GM19351 (cell line): ENCODE data around the gene SDR39U1.
"Not testable (repeated sequence)": the region's sequence is repeated elsewhere in the genome, so short reads cannot be mapped to it uniquely, and the experiment has no call there.

ENCODE experiments used
- ATAC-seq: cut with Tn5 transposase; IDR thresholded peaks from one replicate; pipeline ENCODE4 v1.9.1; 2021; ENCODE audit warnings: mild to moderate bottlenecking, moderate library complexity; ENCODE audit not compliant: unreplicated experiment

Gene SDR39U1

DNA sequence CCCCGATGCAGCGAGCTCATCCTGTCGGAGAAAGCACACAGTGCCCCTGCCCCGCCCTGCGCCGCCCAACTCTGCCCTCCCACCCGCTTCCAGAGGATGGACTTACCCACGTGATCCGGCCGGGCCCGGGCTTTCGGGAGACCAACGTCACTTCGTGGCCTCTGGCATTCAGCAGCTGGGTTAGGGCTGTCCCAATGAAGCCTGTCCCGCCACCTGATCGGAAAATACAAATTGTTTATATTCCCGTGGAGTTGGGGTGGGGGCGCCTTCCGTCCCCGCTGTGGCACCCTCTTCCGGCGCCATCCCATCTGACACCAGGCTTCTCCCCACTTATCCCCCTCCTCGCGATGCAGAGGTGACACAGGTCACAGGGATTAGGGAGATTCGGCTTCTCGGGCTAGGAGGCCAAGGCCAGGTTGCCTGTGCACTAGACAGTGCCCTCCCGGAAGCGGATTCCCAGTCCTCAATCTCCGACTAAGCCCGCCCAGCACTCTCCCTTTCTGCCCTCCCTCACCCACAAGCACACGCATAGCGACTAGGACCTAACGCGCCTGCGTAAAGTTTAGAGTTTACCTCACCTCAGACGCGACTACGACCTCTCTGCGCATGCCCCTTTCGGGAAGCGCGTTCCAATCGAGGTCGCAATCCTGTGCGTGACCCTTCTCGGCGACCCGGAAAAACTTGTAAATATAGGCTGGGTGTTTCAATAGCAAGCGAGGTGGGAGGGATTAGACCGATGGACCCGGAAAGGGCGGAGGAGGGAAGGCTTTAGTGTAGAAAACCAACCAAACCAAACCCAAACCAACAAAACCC lies at the start of gene SDR39U1:
TSS of gene SDR39U1 (minus strand) at position 537 of the 813 bp plus-strand sequence. CDS start at position 530, 7 bp downstream.
- ATAC-seq: peak; percentile 90

GRCh38 chr14:24491586-24492408 lies 49.2 kb upstream of the SDR39U1 start:
- not testable (repeated sequence) for ATAC-seq

DNA sequence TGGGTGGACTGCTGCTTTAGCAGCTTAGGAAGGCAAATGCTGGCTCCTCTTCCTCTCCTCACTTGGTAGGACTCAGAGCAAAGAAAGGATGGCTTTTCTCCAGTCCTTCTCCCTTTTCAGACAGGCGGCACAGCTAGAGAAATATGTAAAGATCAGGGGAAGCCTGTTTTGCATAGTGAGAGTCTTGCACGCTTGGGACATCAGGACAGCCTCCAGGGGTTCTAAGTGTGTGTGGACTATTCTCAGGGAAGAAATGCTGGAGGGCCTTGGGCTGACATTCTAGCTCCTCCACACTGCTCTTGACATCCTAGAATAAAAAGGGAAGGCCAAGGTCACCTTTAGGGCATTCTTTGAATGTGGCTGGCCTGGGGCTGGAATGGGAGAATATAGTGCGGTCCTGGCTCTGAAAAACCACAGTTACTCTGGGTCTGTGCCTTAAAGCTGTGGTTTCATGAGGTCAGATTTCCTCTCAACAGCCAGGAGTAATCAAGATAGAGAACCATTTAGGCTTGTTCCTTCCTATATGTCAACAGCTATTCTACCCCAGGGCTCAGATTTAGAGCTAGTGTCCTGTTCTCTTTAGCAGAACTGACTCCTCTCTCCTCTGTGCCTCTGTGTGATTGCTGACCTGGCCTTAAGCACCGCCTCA lies 41.2 kb upstream of the SDR39U1 start:
- peak; percentile 48 for ATAC-seq

GRCh38 chr14:24482699-24483303 lies 40.2 kb upstream of the SDR39U1 start:
- ATAC-seq: not testable (repeated sequence)

DNA sequence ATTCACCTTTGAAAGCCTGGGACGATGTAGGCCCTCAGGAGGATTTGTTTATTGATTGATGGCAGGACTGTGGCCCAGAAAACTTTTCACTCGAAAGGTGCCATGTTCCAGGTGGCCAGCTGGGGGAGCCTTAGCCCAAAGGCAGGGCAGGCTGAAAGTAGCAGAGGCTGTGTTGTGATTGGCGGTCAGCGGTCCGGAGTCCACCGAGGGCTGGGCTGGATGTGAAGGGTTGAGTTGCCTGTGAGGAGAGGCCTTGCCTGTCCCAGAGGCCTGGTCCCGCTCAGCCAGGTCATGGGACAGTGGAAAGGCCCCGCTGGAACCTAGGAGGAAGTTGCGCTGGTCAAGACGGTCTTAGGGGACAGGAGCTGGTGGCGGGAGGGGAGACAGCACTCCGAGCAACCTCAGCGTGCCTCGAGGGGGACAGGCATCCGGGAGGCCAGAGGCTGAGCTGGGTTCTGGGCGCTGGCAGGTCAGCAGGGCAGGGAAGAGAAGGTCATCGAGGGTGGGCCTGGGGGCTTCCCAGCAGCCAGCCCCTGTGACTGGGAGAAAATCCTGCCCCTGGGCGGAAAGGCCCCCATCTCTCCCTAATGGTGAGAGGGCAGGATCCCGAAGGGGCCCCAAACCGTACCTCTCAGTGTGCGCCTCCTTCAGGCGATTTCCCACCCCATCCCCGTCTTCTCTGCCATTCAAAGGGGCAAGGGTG lies 39.2 kb upstream of the SDR39U1 start:
- peak; percentile 83 for ATAC-seq

- ATAC-seq: not testable (repeated sequence)
Observed at GRCh38 chr14:24479999-24480398, 37.4 kb upstream of the SDR39U1 start.

- ATAC-seq: no peak
Observed at GRCh38 chr14:24475261-24475660, 32.7 kb upstream of the SDR39U1 start.

DNA sequence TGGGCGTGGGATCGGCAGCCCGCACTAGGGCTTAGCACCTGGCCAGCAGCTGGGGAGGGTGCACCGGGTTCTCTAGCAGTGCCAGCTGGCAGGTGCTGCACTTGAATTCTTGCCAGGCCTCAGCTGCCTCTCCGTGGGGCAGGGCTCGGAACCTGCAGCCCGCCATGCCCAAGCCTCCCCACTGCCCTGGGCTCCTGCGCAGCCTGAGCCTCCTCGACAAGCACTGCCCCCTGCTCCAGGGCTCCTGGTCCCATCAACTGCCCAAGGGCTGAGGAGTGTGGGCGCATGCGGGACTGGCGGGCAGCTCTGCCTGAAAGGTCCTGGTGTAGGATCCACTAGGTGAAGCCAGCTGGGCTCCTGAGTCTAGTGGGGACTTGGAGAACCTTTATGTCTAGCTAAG lies 30.6 kb upstream of the SDR39U1 start:
- no peak for ATAC-seq

DNA sequence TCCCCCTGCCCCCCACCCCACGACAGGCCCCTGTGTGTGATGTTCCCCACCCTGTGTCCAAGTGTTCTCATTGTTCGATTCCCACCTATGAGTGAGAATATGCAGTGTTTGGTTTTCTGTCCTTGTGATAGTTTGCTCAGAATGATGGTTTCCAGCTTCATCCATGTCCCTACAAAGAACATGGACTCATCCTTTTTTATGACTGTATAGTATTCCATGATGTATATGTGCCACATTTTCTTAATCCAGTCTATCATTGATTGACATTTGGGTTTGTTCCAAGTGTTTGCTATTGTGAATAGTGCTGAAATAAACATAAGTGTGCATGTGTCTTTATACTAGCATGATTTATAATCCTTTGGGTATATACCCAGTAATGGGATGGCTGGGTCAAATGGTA lies 27.9 kb upstream of the SDR39U1 start:
- not testable (repeated sequence) for ATAC-seq

DNA sequence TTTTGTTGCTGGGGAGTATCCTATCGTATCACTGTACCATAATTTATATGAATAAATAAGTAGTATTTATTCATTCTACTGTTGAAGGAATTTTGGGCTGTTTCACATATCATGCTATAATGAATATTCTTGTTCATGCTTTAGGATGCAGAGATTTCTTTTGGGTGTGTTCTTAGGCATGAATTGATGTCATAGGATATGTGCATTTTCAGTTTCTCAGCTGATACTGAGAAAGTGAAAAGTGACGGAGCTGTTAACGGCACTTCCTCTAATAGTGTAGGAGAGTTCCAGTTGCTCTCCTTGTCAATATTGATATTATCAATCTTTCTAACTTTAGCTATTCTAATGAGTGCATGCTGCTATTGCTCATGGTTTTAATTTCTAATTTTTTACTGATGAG lies 23.2 kb upstream of the SDR39U1 start:
- ATAC-seq: no peak

DNA sequence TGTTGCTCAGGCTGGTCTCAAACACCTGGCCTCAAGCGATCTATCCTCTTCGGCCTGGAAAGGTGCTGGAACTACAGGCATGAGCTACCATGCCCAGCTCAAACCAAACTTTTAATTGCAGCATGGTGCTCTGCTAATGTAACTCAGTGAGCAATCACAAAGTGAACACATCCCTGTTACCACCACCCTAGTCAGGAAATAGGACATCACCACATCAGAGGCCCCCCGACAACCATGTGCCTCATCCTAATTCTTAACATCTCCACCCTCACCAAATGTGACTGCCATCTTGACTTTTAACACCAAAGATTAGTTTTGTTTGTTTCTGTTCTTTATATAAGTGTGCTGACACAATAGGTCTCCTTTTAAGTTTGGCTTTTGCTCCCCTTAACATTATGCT lies 22.8 kb upstream of the SDR39U1 start:
- ATAC-seq: no peak

- ATAC-seq: peak; percentile 13
Observed at GRCh38 chr14:24463884-24464785, 21.6 kb upstream of the SDR39U1 start.

DNA sequence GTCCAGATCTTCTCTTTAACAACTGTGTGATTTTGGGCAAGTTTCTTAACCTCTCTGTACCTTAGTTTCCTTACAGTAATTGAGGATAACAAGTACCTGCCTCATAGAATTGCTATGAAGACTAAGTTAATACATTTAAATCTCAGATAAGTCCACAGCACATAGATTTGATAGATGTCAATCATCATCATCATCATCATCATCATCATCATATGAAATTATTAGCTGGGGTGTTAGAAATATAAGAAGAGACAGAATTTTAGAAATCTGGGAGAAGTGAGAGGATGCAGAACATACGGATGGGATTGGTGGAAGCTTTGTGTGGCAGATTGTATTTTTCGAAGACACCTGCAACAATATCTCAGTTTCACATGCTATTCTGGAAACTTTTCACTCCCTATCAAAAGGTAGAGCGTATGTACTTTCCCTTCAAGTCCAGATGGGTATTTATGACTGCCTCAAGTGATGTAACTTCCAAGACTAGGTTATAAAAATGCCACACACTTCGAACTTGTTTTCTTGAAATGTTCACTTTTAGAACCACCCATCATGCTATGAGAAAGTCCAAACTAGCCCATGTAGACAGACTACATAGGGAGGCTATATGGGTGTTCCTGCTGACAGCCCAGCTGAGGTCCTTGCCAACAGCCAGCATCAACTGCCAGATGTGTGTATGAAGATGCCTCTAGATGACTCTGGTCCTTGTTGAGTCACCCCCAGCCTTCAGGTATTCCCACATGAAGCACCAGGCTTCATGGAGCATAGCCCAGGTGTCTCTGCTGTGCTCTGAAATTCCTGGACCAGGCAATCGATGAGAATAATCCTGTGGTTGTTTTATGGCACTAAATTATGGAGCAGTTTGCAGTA lies 20.7 kb upstream of the SDR39U1 start:
- peak; percentile 49 for ATAC-seq

GRCh38 chr14:24461336-24461735 lies 18.8 kb upstream of the SDR39U1 start:
- no peak for ATAC-seq

GRCh38 chr14:24459331-24459730 lies 16.8 kb upstream of the SDR39U1 start:
- no peak for ATAC-seq

- ATAC-seq: no peak
Observed at GRCh38 chr14:24458736-24459135, 16.2 kb upstream of the SDR39U1 start.

DNA sequence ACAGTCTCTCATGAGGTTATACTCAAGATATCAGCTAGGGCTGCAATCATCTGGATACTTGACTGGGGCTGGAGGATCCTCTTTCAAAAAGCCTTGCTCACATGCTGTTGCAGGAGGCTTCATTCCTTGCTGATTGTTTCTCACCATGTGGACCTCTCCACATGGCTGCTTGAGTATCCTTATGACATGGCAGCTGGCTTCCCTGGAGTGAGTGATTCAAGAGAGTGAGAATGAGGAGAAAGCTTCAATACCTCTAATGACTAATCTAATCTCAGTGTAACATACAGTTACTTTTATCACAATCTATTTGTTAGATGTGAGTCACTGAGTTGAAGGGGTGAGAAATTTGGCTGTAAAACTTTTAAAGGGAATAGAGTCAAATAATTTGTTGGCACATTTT lies 14.4 kb upstream of the SDR39U1 start:
- no peak for ATAC-seq

DNA sequence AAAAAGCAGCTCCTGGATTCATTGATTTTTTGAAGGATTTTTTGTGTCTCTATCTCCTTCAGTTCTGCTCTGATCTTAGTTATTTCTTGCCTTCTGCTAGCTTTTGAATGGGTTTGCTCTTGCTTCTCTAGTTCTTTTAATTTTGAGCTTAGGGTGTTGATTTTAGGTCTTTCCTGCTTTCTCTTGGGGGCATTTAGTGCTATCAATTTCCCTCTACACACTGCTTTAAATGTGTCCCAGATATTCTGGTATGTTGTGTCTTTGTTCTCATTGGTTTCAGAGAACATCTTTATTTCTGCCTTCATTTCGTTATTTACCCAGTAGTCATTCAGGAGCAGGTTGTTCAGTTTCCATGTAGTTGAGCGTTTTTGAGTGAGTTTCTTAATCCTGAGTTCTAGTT lies 8.3 kb upstream of the SDR39U1 start:
- not testable (repeated sequence) for ATAC-seq
